ENCODE measurements around the gene GPA33.
"Not testable (repeated sequence)": the region's sequence is repeated elsewhere in the genome, so short reads cannot be mapped to it uniquely, and the experiment has no call there.

Gene GPA33

DNA sequence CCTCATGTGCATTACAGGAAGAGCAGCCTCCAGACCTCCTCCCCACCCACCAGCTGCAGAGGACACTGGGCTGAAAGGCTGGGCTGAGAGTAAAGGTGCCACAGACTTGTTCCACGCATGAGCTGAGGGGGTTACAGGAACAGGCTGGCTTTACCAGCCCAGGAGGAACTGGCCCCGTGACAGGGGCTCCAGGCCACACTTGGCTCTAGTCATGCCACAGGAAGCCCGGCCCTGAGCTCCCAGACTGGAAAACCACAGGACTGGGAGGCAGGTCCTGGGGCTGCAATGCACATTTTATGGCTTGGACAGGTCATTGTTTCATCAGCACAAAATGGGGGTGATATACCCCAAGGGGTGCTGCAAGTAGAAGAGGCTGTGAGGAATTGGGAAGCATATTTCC, 35.6 kb downstream of the GPA33 start:
- DNase-seq: no peak

GRCh38 chr1:167052389-167052788, 37.8 kb downstream of the GPA33 start:
- peak; percentile 12 for DNase-seq

- no peak for DNase-seq
Measured at GRCh38 chr1:167051907-167052306, 38.3 kb downstream of the GPA33 start.

GRCh38 chr1:167043752-167044488, 46.3 kb downstream of the GPA33 start:
- DNase-seq: peak; percentile 94

DNA sequence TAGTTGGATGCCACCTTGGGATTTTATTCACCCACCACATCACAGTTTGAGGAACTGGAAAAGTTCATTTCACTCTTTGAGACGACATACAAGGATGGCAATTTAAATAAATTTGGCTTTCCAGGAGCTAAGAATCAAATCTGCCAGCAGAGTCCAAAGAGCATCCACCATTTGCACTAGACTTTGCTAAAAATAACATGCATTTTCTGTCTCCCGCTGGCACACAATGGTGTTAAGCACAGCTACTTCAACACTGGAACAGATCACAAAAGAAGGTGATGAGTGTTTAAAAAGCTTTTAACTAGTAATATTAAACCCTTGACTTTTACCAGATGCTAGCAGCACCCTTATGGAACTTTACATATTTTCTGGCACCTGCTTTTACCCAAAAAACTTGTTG, 56.5 kb downstream of the GPA33 start:
- peak; percentile 12 for DNase-seq

- DNase-seq: not testable (repeated sequence)
Measured at GRCh38 chr1:167029553-167029952, 60.6 kb downstream of the GPA33 start.

- DNase-seq: no peak
Measured at GRCh38 chr1:167022384-167022783, 67.8 kb downstream of the GPA33 start.

- DNase-seq: no peak
Measured at GRCh38 chr1:167016100-167016750, 74.0 kb downstream of the GPA33 start.

GRCh38 chr1:167013108-167013929, 76.9 kb downstream of the GPA33 start:
- DNase-seq: no peak

GRCh38 chr1:167012570-167012969, 77.6 kb downstream of the GPA33 start:
- DNase-seq: no peak

- no peak for DNase-seq
Measured at GRCh38 chr1:167011560-167012191, 78.5 kb downstream of the GPA33 start.

GRCh38 chr1:167003711-167004110, 86.5 kb downstream of the GPA33 start:
- DNase-seq: no peak

Measured in NCI-H1092 treated with DMSO at 0.1 percent for 48 hours (cell line).